Ovary (tissue), 9 donors: Measurements from ENCODE around the gene KCNIP4. TPM values are rescaled to one million over a fixed set of nuclear protein-coding genes. Genes with fewer than 3 reads are reported as not detected.

Experiments
- DNase-seq, 5 donors: peaks; one replicate each; pipeline ENCODE4 v3.0.0-alpha.2; 2019 to 2020
- H3K27ac ChIP-seq, 2 donors: fragments of 200-600 bp; one replicate each; pipeline versions ENCODE4 v1.5.1 to v1.8.0; 2019 to 2022
- H3K27me3 ChIP-seq: fragments of 200-600 bp; one replicate; pipeline ENCODE4 v1.8.0; 2022
- H3K36me3 ChIP-seq: fragments of 200-600 bp; sonication (generic); one replicate; pipeline ENCODE4 v1.5.1; 2019
- H3K4me1 ChIP-seq: one replicate; pipeline ENCODE4 v1.8.1; 2013; ENCODE audit warnings: mild to moderate bottlenecking, moderate library complexity; ENCODE audit not compliant: insufficient read depth
- H3K4me3 ChIP-seq: fragments of 200-600 bp; sonication (generic); one replicate; pipeline ENCODE4 v1.5.1; 2017
- H3K9me3 ChIP-seq, 2 donors: fragments of 200-600 bp in 1 of 2; sonication (generic) in 1 of 2; one replicate each; pipeline versions ENCODE4 v1.5.1 to v1.8.1; 2013 to 2019; ENCODE audit warnings: mild to moderate bottlenecking in 1 of 2, moderate library complexity in 1 of 2
- CTCF ChIP-seq, 3 donors: fragments of 450-650 bp in 2 of 3; fragments of 200-600 bp in 1 of 3; IDR thresholded peaks; one replicate each; pipeline versions ENCODE4 v1.5.1 to v1.8.0; 2016 to 2022; ENCODE audit warnings: antibody characterized with exemption in 3 of 3, mild to moderate bottlenecking in 1 of 3
- EP300 ChIP-seq: sonication (generic); formaldehyde crosslinking; IDR thresholded peaks from one replicate; pipeline ENCODE4 v1.6.1; 2017; ENCODE audit warnings: antibody characterized with exemption
- POLR2A ChIP-seq: fragments of 450-650 bp; IDR thresholded peaks from one replicate; pipeline ENCODE4 v1.6.1; 2017; ENCODE audit warnings: antibody characterized with exemption, mild to moderate bottlenecking, moderate library complexity
- WGBS, 3 donors: extraction: QIAGEN DNeasy Blood & Tissue Kit in 1 of 3; methylation state at CpG; one replicate each; pipeline versions ENCODE4 v1.1.5 to v1.1.7; 2013 to 2017; 5-methylcytosine and 5-hydroxymethylcytosine counted together
- intact Hi-C, 4 donors: fragments of 100-400 bp; cut with DNase I; formaldehyde crosslinking; loops; one replicate each; pipeline versions ENCODE4 v1.11.0 to v1.15.1; 2022 to 2023
- polyA plus RNA-seq, 2 donors: library from polyadenylated mRNA; stranded (reverse); fragments of 200-250 nt in 1 of 2; fragments of 350-450 nt in 1 of 2; fragmentation: Illumina TruSeq in 1 of 2; extraction: RNeasy Lipid Tissue Mini Kit (QIAGEN cat#74804) in 1 of 2; gene quantifications; one replicate each; pipeline ENCODE4 v1.2.3, GENCODE V29; 2013 to 2014
- total RNA-seq, 7 donors: library from RNA; depleted of rRNA in 2 of 7; stranded (reverse); fragments of >200 nt in 2 of 7; fragmentation: NEBNext Ultra II Directional in 3 of 7; extraction: Animal tissue kit (Norgen Biotek cat#: 25700) in 3 of 7; gene quantifications; one replicate each; pipeline versions ENCODE4 v1.1.0 to v1.2.4, GENCODE V29; 2016 to 2023
- donor health status: DM: no; HTN: no; CAD: no; lungs with moderate emphysema.
- donor health status: DM: no; HTN: no; CAD: no.
- donor health status: Bipolar disorder and iron deficiency.
- donor health status: DM: yes; HTN: yes; CAD: no.
- donor health status: DM: no; HTN: no; CAD: no.
- donor health status: DM: yes; HTN: yes; CAD: no.

Gene KCNIP4
- total and polyA plus RNA-seq, 9 donors: 0.11 to 3.9 (median 0.93) TPM; not detected in 1

- no peak for DNase-seq
- Histone ChIP-seq H3K4me1 (no peaks in the 10 kb centered on the region), H3K9me3 (no peaks in the 10 kb centered on the region), H3K36me3 (no peaks in the 10 kb centered on the region), H3K4me3 (no peak overlapping the region), H3K27me3 (no peaks in the 10 kb centered on the region), H3K27ac (no peak overlapping the region)
- intact Hi-C loops: no loop called here
- 72 to 76% (median 72%) methylated on average over 1 of the region's 1 CpG for WGBS, 3 donors
- TF ChIP-seq CTCF (IDR thresholded peaks at IDR 0.05) (no peak), EP300 (no peak), POLR2A (no peak)
These were observed 419.4 kb downstream of the KCNIP4 start for GRCh38 chr4:21529214-21529613.

- no peaks in the 10 kb centered on the region for H3K9me3 ChIP-seq
- H3K36me3 ChIP-seq: no peaks in the 10 kb centered on the region
- WGBS, 3 donors: 90 to 95% (median 95%) methylated on average over 3 of the region's 3 CpGs
- no peaks in the 10 kb centered on the region for H3K4me1 ChIP-seq
- intact Hi-C loops: no loop called here
- TF ChIP-seq EP300: no peak
- TF ChIP-seq POLR2A: no peak
- no peak for TF ChIP-seq CTCF (IDR thresholded peaks at IDR 0.05)
- H3K27me3 ChIP-seq: no peaks in the 10 kb centered on the region
- H3K27ac ChIP-seq: no peak overlapping the region
- no peak for DNase-seq
- no peak overlapping the region for H3K4me3 ChIP-seq
These were observed 426.3 kb downstream of the KCNIP4 start for GRCh38 chr4:21522296-21522695.

GRCh38 chr4:21517126-21517859 lies 431.3 kb downstream of the KCNIP4 start:
- Histone ChIP-seq H3K36me3 (no peaks in the 10 kb centered on the region), H3K9me3 (no peaks in the 10 kb centered on the region), H3K4me1 (peaks cover 1% of the 10 kb centered on the region), H3K27ac (no peak overlapping the region), H3K4me3 (no peak overlapping the region), H3K27me3 (no peaks in the 10 kb centered on the region)
- 73 to 76% (median 76%) methylated on average over 5 of the region's 5 CpGs for WGBS, 3 donors
- DNase-seq: no peak
- intact Hi-C loops: no loop called here
- TF ChIP-seq CTCF (IDR thresholded peaks at IDR 0.05) (no peak), POLR2A (no peak), EP300 (no peak)

GRCh38 chr4:21514022-21514694 lies 434.4 kb downstream of the KCNIP4 start:
- Histone ChIP-seq H3K9me3 (no peaks in the 10 kb centered on the region), H3K27me3 (no peaks in the 10 kb centered on the region), H3K4me3 (no peak overlapping the region), H3K36me3 (no peaks in the 10 kb centered on the region), H3K4me1 (peaks cover 1% of the 10 kb centered on the region), H3K27ac (no peak overlapping the region)
- TF ChIP-seq EP300 (no peak), POLR2A (no peak), CTCF (IDR thresholded peaks at IDR 0.05) (no peak)
- intact Hi-C loops: no loop called here
- 37 to 46% (median 45%) methylated on average over 4 of the region's 4 CpGs for whole genome bisulfite sequencing, 3 donors
- DNase-seq: no peak
